ENCODE measurements around the gene RAB3GAP2.

GRCh38 chr1:220119043-220119512, 153.2 kb downstream of the RAB3GAP2 start:
- no peak for TF ChIP-seq CTCF (IDR thresholded peaks at IDR 0.05; ENCODE audit: low read depth, low read length, poor library complexity, severe bottlenecking)
- no peak for TF ChIP-seq EZH2phosphoT487 (IDR thresholded peaks at IDR 0.05; ENCODE audit: borderline replicate concordance, low read length)
